ENCODE results near the gene SSNA1. TPM values are rescaled to one million over a fixed set of nuclear protein-coding genes. Genes with fewer than 3 reads are reported as not detected.

Gene SSNA1
- total and polyA plus RNA-seq, 7 donors = 39.6 to 122 (median 93.2) TPM

GRCh38 chr9:137226338-137227053, 38.0 kb downstream of the SSNA1 start:
- intact Hi-C loops (cut with DNase I) = no loop called here
- H3K4me1 ChIP-seq = peaks cover 0 to 26% (median 17%) of the 10 kb centered on the region in 4 donors
- WGBS, 2 donors = 50 to 73% methylated on average over 18 of the region's 18 CpGs
- H3K4me3 ChIP-seq = no peak overlapping the region
- no peaks in the 10 kb centered on the region for H3K36me3 ChIP-seq
- TF ChIP-seq EP300 (IDR thresholded peaks at IDR 0.05) (no peak), POLR2AphosphoS5 (IDR thresholded peaks at IDR 0.05) (no peak)
- no peak for DNase-seq
- peaks cover 23 to 36% (median 35%) of the 10 kb centered on the region in 3 donors for H3K27me3 ChIP-seq
- no peaks in the 10 kb centered on the region for H3K9me3 ChIP-seq
- no peak overlapping the region for H3K27ac ChIP-seq

- DNase-seq = peak; percentile 85
- no peaks in the 10 kb centered on the region for H3K36me3 ChIP-seq
- TF ChIP-seq CTCF (IDR thresholded peaks at IDR 0.05) (peak; percentile 68 to 90 (median 86)), POLR2A (IDR thresholded peaks at IDR 0.05) (no peak)
- H3K4me1 ChIP-seq = peaks cover 0 to 22% (median 14%) of the 10 kb centered on the region in 4 donors
- intact Hi-C loops (cut with DNase I) = no loop called here
- WGBS, 2 donors = 8 to 38% methylated on average over 25 of the region's 25 CpGs
- H3K4me3 ChIP-seq = no peak within 1 kb of the TSS
- H3K27ac ChIP-seq = no peak within 1 kb of the TSS
- H3K9me3 ChIP-seq = no peaks in the 10 kb centered on the region
- peaks cover 26 to 44% (median 43%) of the 10 kb centered on the region in 3 donors for H3K27me3 ChIP-seq
These were observed 38.8 kb downstream of the SSNA1 start, which contains the start of gene RNF224 for GRCh38 chr9:137227054-137227852. RNF224 (plus strand) TSS chr9:137227502; CDS start chr9:137228336, 834 bp downstream.

GRCh38 chr9:137227853-137228505, 39.5 kb downstream of the SSNA1 start:
- TF ChIP-seq POLR2A (IDR thresholded peaks at IDR 0.05) (no peak), EP300 (IDR thresholded peaks at IDR 0.05) (no peak), CTCF (IDR thresholded peaks at IDR 0.05) (no peak), POLR2AphosphoS5 (IDR thresholded peaks at IDR 0.05) (no peak)
- 16 to 43% methylated on average over 18 of the region's 18 CpGs for WGBS, 2 donors
- DNase-seq = no peak
- Histone ChIP-seq H3K27me3 (peaks cover 31 to 51% (median 50%) of the 10 kb centered on the region in 3 donors), H3K36me3 (no peaks in the 10 kb centered on the region), H3K4me1 (peaks cover 0 to 14% (median 7%) of the 10 kb centered on the region in 4 donors), H3K27ac (no peak overlapping the region), H3K9me3 (no peaks in the 10 kb centered on the region), H3K4me3 (no peak overlapping the region)
- intact Hi-C loops (cut with DNase I) = no loop called here

- no peak for TF ChIP-seq CTCF (IDR thresholded peaks at IDR 0.05)
- no peak for TF ChIP-seq POLR2A (IDR thresholded peaks at IDR 0.05)
- no peak for TF ChIP-seq EP300 (IDR thresholded peaks at IDR 0.05)
- TF ChIP-seq POLR2AphosphoS5 (IDR thresholded peaks at IDR 0.05) = no peak
- Histone ChIP-seq H3K27me3 (peaks cover 31 to 57% (median 54%) of the 10 kb centered on the region in 3 donors), H3K9me3 (no peaks in the 10 kb centered on the region), H3K27ac (no peak overlapping the region), H3K36me3 (no peaks in the 10 kb centered on the region), H3K4me1 (peaks cover 0 to 13% (median 6%) of the 10 kb centered on the region in 4 donors), H3K4me3 (no peak overlapping the region)
- WGBS, 2 donors = 23 to 60% methylated on average over 29 of the region's 29 CpGs
- no peak for DNase-seq
- intact Hi-C loops (cut with DNase I) = no loop called here
These were observed 40.1 kb downstream of the SSNA1 start for GRCh38 chr9:137228506-137228967.
